GM23338 (cell line): ENCODE results near the gene ASS1. TPM values are rescaled to one million over a fixed set of nuclear protein-coding genes. Genes with fewer than 3 reads are reported as not detected.
A peak's percentile ranks its signal among the peaks of the same experiment; 100 is the strongest.

Source experiments
- ATAC-seq: fragments of 200-7000 bp; cut with Tn5 transposase; 3 replicates; pipeline ENCODE4 v1.9.1; 2020
- DNase-seq: peaks from one replicate; pipeline ENCODE4 v3.0.0-alpha.2; 2015; ENCODE audit warnings: low spot score
- H2AFZ ChIP-seq: fragments of 200-600 bp; sonication (generic); 2 replicates; pipeline ENCODE4 v1.8.0; 2016; ENCODE audit warnings: antibody characterized with exemption, mild to moderate bottlenecking, moderate library complexity
- H3F3A ChIP-seq: fragments of 200-600 bp; sonication (generic); replicated peaks from 2 replicates; pipeline ENCODE4 v1.8.0; 2017; ENCODE audit warnings: antibody characterized with exemption, mixed run types, low read depth
- H3K27ac ChIP-seq: fragments of 200-600 bp; sonication (generic); 2 replicates; pipeline ENCODE4 v1.6.1; 2016; ENCODE audit warnings: low read depth
- H3K27me3 ChIP-seq: fragments of 200-600 bp; sonication (generic); 2 replicates; pipeline ENCODE4 v1.8.0; 2016; ENCODE audit warnings: mild to moderate bottlenecking, mixed run types, moderate library complexity; ENCODE audit not compliant: insufficient read depth
- H3K36me3 ChIP-seq: fragments of 200-600 bp; sonication (generic); 2 replicates; pipeline ENCODE4 v1.8.0; 2016; ENCODE audit warnings: mild to moderate bottlenecking; ENCODE audit not compliant: insufficient read depth
- H3K4me1 ChIP-seq: fragments of 200-600 bp; sonication (generic); 2 replicates; pipeline ENCODE4 v1.8.0; 2016; ENCODE audit warnings: mild to moderate bottlenecking, moderate library complexity; ENCODE audit not compliant: insufficient read depth
- H3K4me2 ChIP-seq: fragments of 200-600 bp; sonication (generic); 2 replicates; pipeline ENCODE4 v1.7.1; 2017; ENCODE audit warnings: mixed run types
- H3K4me3 ChIP-seq: fragments of 200-600 bp; sonication (generic); 2 replicates; pipeline ENCODE4 v1.6.1; 2016; ENCODE audit warnings: mixed run types
- H3K79me2 ChIP-seq: fragments of 200-600 bp; sonication (generic); replicated peaks from 2 replicates; pipeline ENCODE4 v1.8.0; 2017; ENCODE audit warnings: mild to moderate bottlenecking; ENCODE audit not compliant: insufficient read depth
- H3K9me2 ChIP-seq: fragments of 200-600 bp; sonication (generic); 2 replicates; pipeline ENCODE4 v1.8.0; 2017; ENCODE audit not compliant: insufficient read depth
- H4K20me1 ChIP-seq: fragments of 200-600 bp; sonication (generic); replicated peaks from 2 replicates; pipeline ENCODE4 v1.8.0; 2017; ENCODE audit warnings: mild to moderate bottlenecking; ENCODE audit not compliant: insufficient read depth
- H3K27ac Mint-ChIP-seq: 2 replicates; pipeline ENCODE4 v1.8.0; 2020; ENCODE audit warnings: inconsistent platforms, mild to moderate bottlenecking, moderate library complexity, mixed read lengths
- H3K27me3 Mint-ChIP-seq: 3 replicates; pipeline ENCODE4 v1.8.0; 2022; ENCODE audit warnings: low read depth, mild to moderate bottlenecking, moderate library complexity, mixed read lengths, inconsistent platforms; ENCODE audit not compliant: insufficient read depth, poor library complexity
- H3K36me3 Mint-ChIP-seq: 3 replicates; pipeline ENCODE4 v1.8.0; 2021; ENCODE audit warnings: low read depth, mild to moderate bottlenecking, inconsistent platforms, moderate library complexity, mixed read lengths
- H3K4me1 Mint-ChIP-seq: 3 replicates; pipeline ENCODE4 v1.8.0; 2020; ENCODE audit warnings: mild to moderate bottlenecking, inconsistent platforms, mixed read lengths
- H3K4me3 Mint-ChIP-seq: 3 replicates; pipeline ENCODE4 v1.8.0; 2021; ENCODE audit warnings: moderate library complexity, mild to moderate bottlenecking, inconsistent platforms, mixed read lengths
- H3K9me3 Mint-ChIP-seq: 3 replicates; pipeline ENCODE4 v1.8.0; 2020; ENCODE audit warnings: moderate library complexity, mild to moderate bottlenecking, inconsistent platforms, mixed read lengths
- CREB1 ChIP-seq: fragments of 250-450 bp; sonication (Bioruptor Pico); IDR thresholded peaks from 2 replicates; pipeline ENCODE4 v1.5.0; 2020; ENCODE audit warnings: low read depth, mild to moderate bottlenecking, moderate library complexity
- CTCF ChIP-seq, 2 experiments: fragments of 200-600 bp in 1 of 2; sonication (generic) in 1 of 2; conservative IDR thresholded peaks; 2 replicates each; pipeline versions ENCODE4 v1.5.1 to v1.6.1; 2016 to 2017; ENCODE audit warnings: antibody characterized with exemption in 2 of 2, low read depth in 2 of 2, mild to moderate bottlenecking in 2 of 2, moderate library complexity in 1 of 2
- ETS1 ChIP-seq: IDR thresholded peaks from 2 replicates; pipeline ENCODE4 v1.6.1; 2016; ENCODE audit warnings: antibody characterized with exemption
- EZH2 ChIP-seq: fragments of 200-600 bp; sonication (generic); IDR thresholded peaks from one replicate; pipeline ENCODE4 v1.8.0; 2017; ENCODE audit warnings: antibody characterized with exemption, mild to moderate bottlenecking, low read depth; ENCODE audit not compliant: unreplicated experiment
- EZH2phosphoT487 ChIP-seq: fragments of 200-600 bp; sonication (generic); IDR thresholded peaks from one replicate; pipeline ENCODE4 v1.8.1; 2018; ENCODE audit warnings: antibody characterized with exemption; ENCODE audit not compliant: unreplicated experiment
- JUNB ChIP-seq: IDR thresholded peaks from one replicate; pipeline ENCODE4 v1.6.1; 2016; ENCODE audit warnings: antibody characterized with exemption; ENCODE audit not compliant: unreplicated experiment
- NANOG ChIP-seq: IDR thresholded peaks from 2 replicates; pipeline ENCODE4 v1.6.1; 2016; ENCODE audit warnings: antibody characterized with exemption, borderline replicate concordance
- POLR2AphosphoS5 ChIP-seq: IDR thresholded peaks from 2 replicates; pipeline ENCODE4 v1.6.1; 2016; ENCODE audit warnings: antibody characterized with exemption, low read depth
- STAT1 ChIP-seq: IDR thresholded peaks from one replicate; pipeline ENCODE4 v1.6.1; 2016; ENCODE audit warnings: antibody characterized with exemption; ENCODE audit not compliant: unreplicated experiment
- ZNF114 ChIP-seq: fragments of 250-450 bp; sonication (Bioruptor Pico); IDR thresholded peaks from 2 replicates; pipeline ENCODE4 v1.5.0; 2020; ENCODE audit warnings: mild to moderate bottlenecking, moderate library complexity
- ZNF331 ChIP-seq: fragments of 250-450 bp; sonication (Bioruptor Pico); IDR thresholded peaks from 2 replicates; pipeline ENCODE4 v1.5.0; 2020; ENCODE audit warnings: low read depth, mild to moderate bottlenecking, moderate library complexity
- ZNF462 ChIP-seq: fragments of 250-450 bp; sonication (Bioruptor Pico); IDR thresholded peaks from 2 replicates; pipeline ENCODE4 v1.5.0; 2020; ENCODE audit warnings: mild to moderate bottlenecking, moderate library complexity
- polyA plus RNA-seq: library from polyadenylated mRNA; unstranded; fragments of >200 nt; fragmentation: Nextera tagmentation; extraction: Ambion mirVana; gene quantifications from 2 replicates; pipeline ENCODE4 v1.2.1, GENCODE V29; 2016
- total RNA-seq: library from RNA; depleted of rRNA; stranded (reverse); fragments of >200 nt; shearing (Covaris generic); gene quantifications from 2 replicates; pipeline ENCODE4 v1.2.3, GENCODE V29; 2014

Gene ASS1
- total and polyA plus RNA-seq, 2 experiments from 2014 or later: 65.8 to 103 TPM

GRCh38 chr9:130471411-130472183, 26.8 kb downstream of the ASS1 start (continued):
- no peak for TF ChIP-seq CTCF (conservative IDR thresholded peaks at IDR 0.05; ENCODE audit: low read depth in 2 of 2)
- no peak for TF ChIP-seq NANOG
- no peak for TF ChIP-seq ZNF331 (CRISPR knock-in tag)
- TF ChIP-seq JUNB: no peak
- TF ChIP-seq CREB1: no peak
- no peak for TF ChIP-seq STAT1

GRCh38 chr9:130472184-130472705, 27.5 kb downstream of the ASS1 start:
- H3K9me3 Mint-ChIP-seq: no peaks in the 10 kb centered on the region
- no peak overlapping the region for H3K27ac Mint-ChIP-seq
- peaks cover 13% of the 10 kb centered on the region for H3K27me3 Mint-ChIP-seq
- no peak overlapping the region for H3K4me3 ChIP-seq
- no peaks in the 10 kb centered on the region for H4K20me1 ChIP-seq
- H3K79me2 ChIP-seq: no peaks in the 10 kb centered on the region
- no peak overlapping the region for H3K4me2 ChIP-seq
- DNase-seq (no peak), ATAC-seq (peak; percentile 22)
- no peaks in the 10 kb centered on the region for H3F3A ChIP-seq
- no peaks in the 10 kb centered on the region for H3K36me3 ChIP-seq
- no peak overlapping the region for H2AFZ ChIP-seq
- H3K4me1 Mint-ChIP-seq: peaks cover 30% of the 10 kb centered on the region
- peaks cover 16% of the 10 kb centered on the region for H3K4me1 ChIP-seq
- H3K9me2 ChIP-seq: no peaks in the 10 kb centered on the region
- no peaks in the 10 kb centered on the region for H3K27me3 ChIP-seq
- H3K4me3 Mint-ChIP-seq: no peak overlapping the region
- no peak overlapping the region for H3K27ac ChIP-seq
- peaks cover 20% of the 10 kb centered on the region for H3K36me3 Mint-ChIP-seq
- TF ChIP-seq ZNF462 (no peak), EZH2 (no peak), POLR2AphosphoS5 (no peak), STAT1 (no peak), ETS1 (no peak), EZH2phosphoT487 (no peak), CREB1 (no peak), JUNB (no peak), ZNF331 (CRISPR knock-in tag) (no peak), ZNF114 (no peak)
